ENCODE measurements around the gene VSIR. TPM values are rescaled to one million over a fixed set of nuclear protein-coding genes. Genes with fewer than 3 reads are reported as not detected.

VSIR gene
- polyA plus RNA-seq, 4 donors, result 8.4 to 13.2 (median 11.1) TPM

DNA sequence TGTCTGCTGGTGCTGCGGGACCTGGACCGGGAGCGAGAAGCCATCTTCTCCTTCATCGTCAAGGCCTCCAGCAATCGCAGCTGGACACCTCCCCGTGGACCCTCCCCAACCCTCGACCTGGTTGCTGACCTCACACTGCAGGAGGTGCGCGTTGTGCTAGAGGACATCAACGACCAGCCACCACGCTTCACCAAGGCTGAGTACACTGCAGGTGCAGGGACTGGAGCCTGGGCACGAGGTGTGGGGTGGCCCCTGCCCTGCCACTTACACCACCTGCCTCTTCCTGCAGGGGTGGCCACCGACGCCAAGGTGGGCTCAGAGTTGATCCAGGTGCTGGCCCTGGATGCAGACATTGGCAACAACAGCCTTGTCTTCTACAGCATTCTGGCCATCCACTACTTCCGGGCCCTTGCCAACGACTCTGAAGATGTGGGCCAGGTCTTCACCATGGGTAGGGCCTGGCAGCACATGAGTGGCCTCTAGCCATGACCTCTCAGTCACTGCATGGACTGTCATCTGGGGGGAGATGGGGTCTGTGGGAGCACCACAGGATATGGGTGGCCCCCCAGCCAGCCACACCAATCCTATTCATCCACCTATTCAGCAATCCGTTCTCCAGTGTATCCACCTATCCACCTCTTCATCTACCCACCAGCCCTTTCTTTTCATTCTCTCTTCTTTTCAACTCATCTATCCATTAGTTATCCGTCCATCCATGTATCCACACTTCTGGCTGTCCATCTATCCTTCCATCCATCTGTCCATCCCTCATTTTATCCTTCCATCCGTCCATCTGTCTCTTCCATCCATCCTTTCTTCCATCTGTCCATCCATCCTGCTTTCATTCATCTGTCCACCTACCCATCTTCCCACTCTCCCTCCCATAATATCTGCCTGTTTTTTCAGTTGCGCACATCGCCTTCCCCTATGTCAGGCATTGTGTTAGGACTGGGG is 34.5 kb upstream of the VSIR start:
- no peak for DNase-seq (ENCODE audit: low read depth in 4 of 4, low spot score in 2 of 4)

DNA sequence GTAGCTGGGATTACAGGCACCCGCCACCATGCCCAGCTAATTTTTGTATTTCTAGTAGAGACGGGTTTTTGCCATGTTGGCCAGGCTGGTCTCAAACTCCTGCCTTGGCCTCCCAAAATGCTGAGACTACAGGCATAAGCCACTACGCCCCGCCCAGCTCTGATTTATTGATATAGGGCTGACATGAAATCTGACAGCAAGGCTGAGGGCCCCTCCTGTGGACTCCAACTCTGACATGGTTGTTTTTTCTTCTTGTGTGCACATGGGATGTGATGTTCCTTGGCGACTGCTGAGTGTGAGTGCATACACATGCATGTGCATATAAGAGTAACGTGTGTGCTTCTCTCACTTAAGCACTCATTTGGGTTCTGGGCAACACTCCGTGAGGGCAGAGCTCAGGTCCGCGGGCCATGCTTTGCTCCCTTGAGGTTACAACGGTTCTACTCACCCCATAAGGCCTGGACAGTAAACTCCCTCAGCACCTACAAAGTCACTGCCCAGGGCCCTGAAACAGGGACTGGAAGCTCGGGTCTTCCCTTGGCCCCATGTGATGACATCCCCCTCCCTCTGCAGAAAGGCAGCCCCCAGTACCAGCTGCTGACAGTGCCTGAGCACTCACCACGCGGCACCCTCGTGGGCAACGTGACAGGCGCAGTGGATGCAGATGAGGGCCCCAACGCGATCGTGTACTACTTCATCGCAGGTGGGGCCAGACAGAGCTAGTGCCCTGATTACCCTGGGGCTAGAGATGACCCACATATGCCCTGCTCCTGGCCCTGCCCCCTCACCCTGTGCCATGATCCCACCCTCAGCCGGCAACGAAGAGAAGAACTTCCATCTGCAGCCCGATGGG is 33.6 kb upstream of the VSIR start:
- no peak for DNase-seq (ENCODE audit: low read depth in 4 of 4, low spot score in 2 of 4)

DNA sequence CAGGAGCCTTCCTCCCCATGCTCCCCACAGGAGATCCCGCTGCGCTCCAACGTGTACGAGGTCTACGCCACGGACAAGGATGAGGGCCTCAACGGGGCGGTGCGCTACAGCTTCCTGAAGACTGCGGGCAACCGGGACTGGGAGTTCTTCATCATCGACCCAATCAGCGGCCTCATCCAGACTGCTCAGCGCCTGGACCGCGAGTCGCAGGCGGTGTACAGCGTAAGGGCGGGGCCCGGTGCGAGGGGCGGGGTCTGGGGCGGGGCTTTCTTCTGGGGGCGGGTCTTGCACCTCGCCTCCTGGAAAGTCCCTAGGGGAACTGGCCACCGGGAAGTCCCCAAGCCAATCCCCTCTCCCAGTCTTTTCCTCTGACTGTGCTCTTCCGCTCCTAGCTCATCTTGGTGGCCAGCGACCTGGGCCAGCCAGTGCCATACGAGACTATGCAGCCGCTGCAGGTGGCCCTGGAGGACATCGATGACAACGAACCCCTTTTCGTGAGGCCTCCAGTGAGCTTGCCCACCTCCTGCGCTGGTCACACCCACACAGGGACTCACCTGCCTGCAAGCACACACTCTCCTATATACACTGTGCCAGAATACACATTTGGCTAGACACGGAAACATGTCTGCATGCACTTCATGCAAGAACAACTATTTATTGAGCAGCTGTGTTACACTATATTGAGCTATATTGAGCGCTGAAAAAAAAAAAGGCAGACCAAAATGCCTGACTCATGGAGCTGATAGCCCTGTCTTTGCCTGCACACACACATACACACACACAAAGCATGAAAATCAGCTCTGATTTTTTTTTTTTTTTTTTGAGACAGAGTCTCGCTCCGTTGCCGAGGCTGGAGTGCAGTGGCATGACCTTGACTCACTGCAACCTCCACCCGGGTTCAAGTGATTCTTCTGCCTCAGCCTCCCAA is 32.7 kb upstream of the VSIR start:
- DNase-seq (ENCODE audit: low read depth in 4 of 4, low spot score in 2 of 4), result no peak

DNA sequence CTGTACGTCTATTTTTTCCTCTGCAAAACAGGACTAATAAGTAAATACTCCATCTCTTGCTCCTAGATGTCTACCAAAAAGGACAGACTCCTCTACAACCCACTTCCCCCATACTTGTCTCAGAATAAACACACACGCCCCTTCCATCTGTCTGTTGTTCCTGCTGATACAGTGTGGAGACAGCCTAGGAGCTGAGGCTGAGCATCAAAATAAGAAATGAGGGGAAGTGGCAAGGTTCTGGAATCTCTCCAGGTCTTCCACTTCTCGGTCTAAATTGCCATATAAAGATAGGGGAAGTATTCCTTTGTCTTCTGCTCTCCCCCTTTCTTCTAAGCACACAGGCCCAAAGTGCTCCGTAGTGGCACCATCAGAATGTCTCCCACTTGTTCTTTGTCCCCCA is 30.8 kb upstream of the VSIR start:
- no peak for DNase-seq (ENCODE audit: low read depth in 4 of 4, low spot score in 2 of 4)

DNA sequence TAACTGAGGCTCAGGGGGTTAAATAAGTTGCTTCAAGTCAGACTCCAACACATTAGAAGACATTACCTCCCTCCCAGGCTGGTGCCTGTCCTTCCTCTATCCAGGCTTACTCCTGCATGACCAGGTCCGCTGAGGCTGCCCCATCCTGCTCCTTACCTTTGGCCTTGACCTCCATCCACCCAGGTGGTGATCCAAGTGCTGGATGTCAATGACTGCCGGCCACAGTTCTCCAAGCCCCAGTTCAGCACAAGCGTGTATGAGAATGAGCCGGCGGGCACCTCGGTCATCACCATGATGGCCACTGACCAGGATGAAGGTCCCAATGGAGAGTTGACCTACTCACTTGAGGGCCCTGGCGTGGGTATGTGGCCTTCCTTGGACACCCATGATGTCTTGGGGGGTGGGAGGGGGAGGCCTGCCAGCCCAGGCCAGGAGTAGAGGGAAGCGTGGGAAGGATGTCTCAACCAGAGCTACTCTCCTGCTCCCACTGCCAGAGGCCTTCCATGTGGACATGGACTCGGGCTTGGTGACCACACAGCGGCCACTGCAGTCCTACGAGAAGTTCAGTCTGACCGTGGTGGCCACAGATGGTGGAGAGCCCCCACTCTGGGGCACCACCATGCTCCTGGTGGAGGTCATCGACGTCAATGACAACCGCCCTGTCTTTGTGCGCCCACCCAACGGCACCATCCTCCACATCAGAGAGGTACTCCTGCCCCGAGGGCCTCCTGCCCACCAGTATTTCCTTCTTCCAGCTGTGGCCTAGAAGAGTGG is 29.6 kb upstream of the VSIR start:
- DNase-seq (ENCODE audit: low read depth in 4 of 4, low spot score in 2 of 4), result no peak

DNA sequence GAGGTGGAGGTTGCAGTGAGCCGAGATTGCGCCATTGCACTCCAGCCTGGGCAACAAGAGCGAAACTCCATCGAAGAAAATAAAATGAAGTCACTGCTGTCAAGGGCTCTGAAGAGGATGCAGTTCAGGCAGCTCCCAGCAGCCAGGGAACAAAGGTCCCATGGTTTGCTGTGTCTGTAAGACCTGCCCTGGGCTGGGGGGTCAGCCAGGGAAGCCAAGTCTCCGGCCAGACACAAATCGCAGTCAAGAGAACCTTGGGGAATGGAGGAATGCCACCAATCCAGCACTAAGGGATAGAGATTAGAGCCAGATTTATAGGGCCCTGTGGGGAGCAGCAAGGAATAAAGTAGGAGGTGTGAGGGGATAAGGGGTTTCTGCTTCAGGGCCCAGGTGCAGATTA is 28.9 kb upstream of the VSIR start:
- no peak for DNase-seq (ENCODE audit: low read depth in 4 of 4, low spot score in 2 of 4)

DNA sequence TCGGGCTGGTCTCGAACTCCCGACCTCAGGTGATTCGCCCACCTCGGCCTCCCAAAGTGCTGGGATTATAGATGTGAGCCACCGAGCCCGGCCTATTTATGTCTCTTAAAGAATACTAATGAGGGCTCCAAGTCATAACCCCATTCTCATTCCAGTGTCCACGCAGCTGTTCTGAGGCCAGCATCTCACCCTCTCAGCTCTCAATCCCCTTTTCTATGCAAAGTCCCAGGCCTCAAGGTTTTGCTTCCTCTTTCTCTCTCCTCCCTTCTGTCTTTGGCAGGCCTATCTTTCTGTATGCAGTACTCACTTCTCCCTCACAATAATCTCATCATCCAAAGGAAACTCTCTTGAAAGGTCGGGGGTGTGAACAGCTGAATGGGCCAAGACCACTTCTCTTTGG is 28.0 kb upstream of the VSIR start:
- DNase-seq (ENCODE audit: low read depth in 4 of 4, low spot score in 2 of 4), result no peak

DNA sequence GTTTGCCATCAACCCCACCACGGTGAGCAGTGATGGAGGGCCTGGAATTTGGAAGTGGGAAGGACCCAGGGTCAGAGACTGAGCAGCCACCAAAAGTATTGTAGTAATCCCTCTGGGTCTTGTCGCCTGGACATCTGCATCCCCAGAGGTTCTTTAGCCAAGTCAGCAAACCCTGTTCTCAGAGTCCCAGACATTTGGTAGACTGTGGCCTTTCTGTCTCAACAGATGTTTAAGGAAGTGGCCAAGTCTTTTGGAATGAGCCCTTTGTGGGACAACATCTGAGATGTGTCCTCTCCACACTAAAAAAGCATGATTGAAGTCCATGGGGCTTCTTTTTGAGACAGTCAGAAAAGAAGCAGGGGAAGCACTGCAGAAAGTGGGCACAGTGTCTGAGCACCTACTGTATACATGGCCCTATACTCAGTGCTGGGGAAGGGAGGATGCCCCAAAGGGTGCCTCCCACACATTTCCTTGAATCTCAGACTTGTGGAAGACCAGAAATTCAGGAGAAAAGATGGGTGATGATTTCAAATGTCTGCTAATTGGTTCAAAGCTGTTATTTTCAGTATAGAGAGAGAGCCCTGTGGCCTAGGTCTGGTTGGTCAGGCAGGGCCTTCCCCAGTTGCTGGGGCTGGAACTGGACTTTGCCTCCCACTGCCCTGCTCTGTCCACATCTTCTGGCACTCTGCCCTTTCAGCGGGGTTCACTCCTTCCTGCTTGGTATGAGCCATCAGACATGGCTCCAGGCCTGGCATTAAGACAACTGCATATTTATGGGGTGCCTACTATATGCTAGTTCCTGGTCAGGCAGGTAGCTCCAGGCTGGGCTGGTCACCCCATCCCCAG is 26.5 kb upstream of the VSIR start:
- DNase-seq (ENCODE audit: low read depth in 4 of 4, low spot score in 2 of 4), result no peak

DNA sequence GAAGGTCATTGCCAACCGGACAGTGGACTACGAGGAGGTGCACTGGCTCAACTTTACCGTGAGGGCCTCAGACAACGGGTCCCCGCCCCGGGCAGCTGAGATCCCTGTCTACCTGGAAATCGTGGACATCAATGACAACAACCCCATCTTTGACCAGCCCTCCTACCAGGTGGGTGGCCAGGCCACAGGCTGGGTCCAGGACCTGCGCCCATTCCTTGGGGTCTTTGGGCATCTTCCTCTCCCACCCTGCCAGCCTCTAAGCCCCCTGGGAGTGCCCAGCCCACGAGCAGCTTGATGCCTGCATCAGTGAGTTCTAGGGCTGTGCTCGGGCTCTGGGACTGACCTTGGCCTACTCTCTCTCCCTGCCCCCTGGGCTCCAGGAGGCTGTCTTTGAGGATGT is 25.8 kb upstream of the VSIR start:
- no peak for DNase-seq (ENCODE audit: low read depth in 4 of 4, low spot score in 2 of 4)

DNA sequence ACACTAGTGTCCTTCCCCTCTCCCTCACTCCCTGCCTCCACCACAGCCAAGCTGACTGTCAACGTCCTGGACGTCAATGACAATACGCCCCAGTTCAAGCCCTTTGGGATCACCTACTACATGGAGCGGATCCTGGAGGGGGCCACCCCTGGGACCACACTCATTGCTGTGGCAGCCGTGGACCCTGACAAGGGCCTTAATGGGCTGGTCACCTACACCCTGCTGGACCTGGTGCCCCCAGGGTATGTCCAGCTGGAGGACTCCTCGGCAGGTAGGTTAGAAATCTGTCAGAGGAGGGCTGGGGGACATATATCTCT is 24.9 kb upstream of the VSIR start:
- DNase-seq (ENCODE audit: low read depth in 4 of 4, low spot score in 2 of 4), result no peak

DNA sequence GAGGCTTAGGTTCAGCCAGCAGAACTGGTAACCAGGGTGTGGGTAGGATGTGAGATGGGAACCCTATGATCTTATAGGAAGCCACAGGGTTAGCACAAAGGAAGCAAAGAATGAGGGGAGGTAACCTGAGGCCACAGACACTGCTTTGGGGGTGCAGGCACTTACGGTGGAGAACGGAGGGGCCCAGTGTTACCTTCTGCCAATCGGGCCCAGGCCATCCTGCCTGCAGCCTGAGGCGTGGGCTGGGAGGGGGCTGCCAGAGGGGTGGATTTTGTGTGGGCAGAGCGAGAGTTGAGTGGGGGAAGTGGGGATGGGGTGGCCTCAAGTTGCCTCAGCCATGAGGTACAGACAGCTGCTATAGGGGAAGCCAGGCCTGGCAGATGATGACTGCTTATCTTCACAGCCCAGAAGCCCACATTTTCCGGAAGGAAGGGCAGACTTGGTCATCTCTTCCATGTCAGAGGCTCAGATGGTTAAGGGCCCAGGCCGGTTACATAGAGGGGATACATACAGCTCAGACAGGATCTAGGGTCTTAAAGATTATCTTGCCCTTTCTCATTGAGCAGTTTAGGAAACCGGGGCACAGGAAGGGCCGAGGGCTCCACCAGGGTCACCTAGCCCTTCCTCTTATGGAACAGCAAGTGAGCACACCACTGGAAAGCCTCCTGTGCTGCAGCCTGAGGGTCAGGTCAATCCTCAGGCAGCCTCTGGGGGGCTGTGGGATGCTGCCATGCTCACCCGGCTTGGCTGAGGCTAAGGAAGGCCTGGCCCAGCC is 24.4 kb upstream of the VSIR start:
- DNase-seq (ENCODE audit: low read depth in 4 of 4, low spot score in 2 of 4), result no peak

DNA sequence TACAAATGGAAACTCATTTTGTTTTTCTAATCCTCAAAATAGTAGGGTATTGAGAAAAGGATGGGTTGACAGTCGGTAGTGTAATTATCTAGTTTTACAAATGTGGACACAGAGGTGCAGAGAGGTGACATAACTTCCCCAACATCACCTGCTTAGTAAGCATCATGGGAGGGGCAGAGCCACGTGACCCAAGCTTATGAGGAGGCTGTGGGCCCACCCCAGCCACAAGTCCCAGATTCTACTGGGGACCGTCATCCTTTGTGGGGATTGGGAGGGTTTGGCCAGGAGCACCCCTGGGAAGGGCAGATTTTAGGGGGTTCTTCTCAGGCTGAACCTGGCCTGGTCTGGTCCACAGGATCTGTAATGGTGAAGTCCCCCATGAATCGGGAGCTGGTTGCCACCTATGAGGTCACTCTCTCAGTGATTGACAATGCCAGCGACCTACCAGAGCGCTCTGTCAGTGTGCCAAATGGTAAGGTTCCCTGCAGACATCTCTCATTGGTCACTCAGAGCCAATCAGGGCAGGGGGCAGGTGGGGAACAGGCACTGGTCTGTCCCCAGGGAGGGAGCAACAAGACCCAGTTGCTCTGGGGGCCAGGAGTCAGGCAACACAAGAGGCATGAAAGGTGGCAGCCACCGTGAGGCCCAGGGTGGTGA is 23.6 kb upstream of the VSIR start:
- no peak for DNase-seq (ENCODE audit: low read depth in 4 of 4, low spot score in 2 of 4)

DNA sequence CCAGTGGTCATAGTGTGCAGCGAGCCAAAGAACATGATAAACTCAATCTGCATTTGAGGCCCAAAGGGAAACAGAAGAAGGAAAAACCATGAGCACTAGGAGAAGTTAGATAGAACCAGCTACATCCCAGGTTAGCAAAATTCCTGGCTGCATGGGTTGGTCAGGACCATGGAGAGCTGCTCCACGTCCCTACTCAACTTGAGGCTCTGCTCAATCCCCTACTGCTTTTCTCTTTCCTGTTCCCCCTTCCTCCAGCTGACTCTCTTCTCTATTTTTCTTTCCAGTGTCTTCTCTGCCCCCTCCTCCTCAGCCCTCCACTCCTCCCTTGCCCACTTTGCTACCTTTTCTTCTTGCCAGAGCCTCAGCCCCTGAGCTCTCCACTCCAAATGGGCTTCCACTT is 21.9 kb upstream of the VSIR start:
- DNase-seq (ENCODE audit: low read depth in 4 of 4, low spot score in 2 of 4), result peak in 1 of 4 donors; percentile 55

DNA sequence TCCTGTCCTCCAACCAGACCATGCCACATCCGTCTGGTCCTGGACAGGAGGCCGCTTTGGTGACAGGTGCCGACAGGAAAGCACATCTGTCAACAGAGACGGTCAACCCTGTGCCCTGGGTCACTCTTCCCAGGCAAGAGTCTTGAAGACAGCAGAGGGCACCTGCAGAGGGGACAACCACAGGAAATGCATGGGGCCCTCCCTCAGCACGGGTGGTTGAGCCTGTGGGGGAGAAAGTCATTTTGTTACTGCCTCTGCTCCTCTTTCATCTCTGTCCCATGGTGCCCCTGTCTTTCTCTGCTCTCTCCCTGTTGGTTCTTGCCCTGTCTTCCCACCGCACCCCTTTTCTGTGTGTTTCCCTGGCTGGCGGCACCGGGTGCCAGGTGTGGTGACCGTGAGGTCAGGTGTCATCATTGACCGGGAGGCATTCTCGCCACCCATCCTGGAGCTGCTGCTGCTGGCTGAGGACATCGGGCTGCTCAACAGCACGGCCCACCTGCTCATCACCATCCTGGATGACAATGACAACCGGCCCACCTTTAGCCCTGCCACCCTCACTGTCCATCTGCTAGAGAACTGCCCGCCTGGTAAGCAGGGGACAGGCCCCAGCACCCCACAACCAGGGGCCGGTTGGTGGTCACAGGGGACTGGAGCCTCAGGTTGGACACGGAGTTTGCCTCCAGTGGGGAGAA is 17.6 kb upstream of the VSIR start:
- DNase-seq (ENCODE audit: low read depth in 4 of 4, low spot score in 2 of 4), result no peak

DNA sequence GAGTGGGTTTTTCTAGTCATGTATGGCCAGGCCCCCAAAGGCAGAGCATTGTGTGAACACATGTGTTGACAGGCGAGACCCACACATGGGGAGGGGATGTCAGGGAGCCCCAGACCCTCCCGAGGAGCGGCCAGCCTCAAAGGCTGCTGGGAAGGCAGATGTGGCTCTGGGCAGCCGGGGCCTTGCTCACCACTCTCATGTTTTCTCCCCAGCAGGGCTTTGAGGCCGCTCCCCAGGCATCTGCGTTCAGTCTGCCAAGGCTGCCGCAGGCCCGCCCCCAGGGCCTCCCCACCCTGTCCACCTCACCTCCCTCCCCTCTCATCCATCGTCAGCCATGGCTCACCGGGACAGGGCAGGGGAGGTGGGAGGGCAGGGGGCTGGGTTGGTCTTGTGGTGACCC is 16.6 kb upstream of the VSIR start:
- DNase-seq (ENCODE audit: low read depth in 4 of 4, low spot score in 2 of 4), result no peak

DNA sequence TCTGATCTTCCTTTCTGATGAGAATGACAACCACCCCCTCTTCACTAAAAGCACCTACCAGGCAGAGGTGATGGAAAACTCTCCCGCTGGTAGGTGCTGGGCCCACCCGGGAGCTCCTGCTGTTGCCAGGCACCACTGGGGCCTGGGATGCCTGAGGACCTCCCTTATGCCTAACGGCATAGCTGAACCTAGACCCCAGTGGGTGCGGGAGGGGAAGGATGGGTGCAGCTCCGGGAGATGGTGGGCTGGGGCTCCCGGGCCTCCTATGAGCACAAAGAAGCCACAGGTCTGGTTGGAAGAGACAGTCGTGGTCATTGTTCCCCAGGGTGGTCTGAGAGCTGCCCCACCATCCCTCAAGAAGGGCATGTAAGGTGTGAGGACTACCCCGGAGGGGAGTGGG is 15.6 kb upstream of the VSIR start:
- DNase-seq (ENCODE audit: low read depth in 4 of 4, low spot score in 2 of 4), result no peak

DNA sequence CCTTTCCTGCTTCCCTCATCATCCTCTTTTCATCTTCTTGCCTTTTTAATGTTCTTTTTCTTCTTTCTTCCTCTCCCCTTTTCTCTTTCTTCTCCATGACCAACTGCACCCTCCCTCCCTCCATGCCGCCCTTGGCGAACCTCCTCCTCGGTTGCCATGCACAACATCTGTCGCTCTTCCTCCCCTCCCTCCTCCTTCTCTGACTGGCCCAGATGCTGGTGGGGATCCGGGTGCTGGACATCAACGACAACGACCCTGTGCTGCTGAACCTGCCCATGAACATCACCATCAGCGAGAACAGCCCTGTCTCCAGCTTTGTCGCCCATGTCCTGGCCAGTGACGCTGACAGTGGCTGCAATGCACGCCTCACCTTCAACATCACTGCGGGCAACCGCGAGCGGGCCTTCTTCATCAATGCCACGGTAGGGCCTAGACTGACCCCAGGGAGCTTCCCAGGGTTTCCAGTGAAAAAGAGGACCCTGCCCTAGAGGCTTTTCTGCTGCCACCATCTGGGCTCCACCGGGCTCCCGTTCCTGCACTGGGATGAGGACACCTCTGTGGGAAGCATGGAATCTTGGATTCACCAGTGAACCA is 11.5 kb upstream of the VSIR start:
- DNase-seq (ENCODE audit: low read depth in 4 of 4, low spot score in 2 of 4), result no peak

Data from left renal cortex interstitium (tissue), 4 donors.